Esophagus (tissue), 2 donors: ENCODE data around the gene DNASE1L1. TPM values are rescaled to one million over a fixed set of nuclear protein-coding genes. Genes with fewer than 3 reads are reported as not detected.
"Not testable (repeated sequence)": the region's sequence is repeated elsewhere in the genome, so short reads cannot be mapped to it uniquely, and the experiment has no call there.

Experiments used
- H3K27ac ChIP-seq, 2 donors: one replicate each; pipeline ENCODE4 v1.5.1; 2013; ENCODE audit warnings: low read depth in 2 of 2, mild to moderate bottlenecking in 2 of 2, inconsistent platforms in 1 of 2, low read length in 1 of 2, moderate library complexity in 1 of 2
- H3K27me3 ChIP-seq, 2 donors: one replicate each; pipeline ENCODE4 v1.6.1; 2013; ENCODE audit warnings: low read length in 2 of 2, control low read depth in 1 of 2, mild to moderate bottlenecking in 1 of 2; ENCODE audit not compliant: insufficient read depth in 2 of 2, control insufficient read depth in 1 of 2
- H3K36me3 ChIP-seq, 2 donors: one replicate each; pipeline ENCODE4 v1.6.1; 2013; ENCODE audit warnings: low read length in 1 of 2; ENCODE audit not compliant: control insufficient read depth in 2 of 2, insufficient read depth in 2 of 2
- H3K4me1 ChIP-seq, 2 donors: one replicate each; pipeline ENCODE4 v1.6.1; 2013; ENCODE audit warnings: low read length in 1 of 2; ENCODE audit not compliant: control insufficient read depth in 2 of 2, insufficient read depth in 2 of 2
- H3K4me3 ChIP-seq, 2 donors: one replicate each; pipeline ENCODE4 v1.5.1; 2013; ENCODE audit warnings: low read length in 2 of 2, mild to moderate bottlenecking in 2 of 2, low read depth in 1 of 2, moderate library complexity in 1 of 2
- H3K9me3 ChIP-seq, 2 donors: one replicate each; pipeline ENCODE4 v1.6.1; 2013; ENCODE audit warnings: mild to moderate bottlenecking in 2 of 2, low read depth in 1 of 2, low read length in 1 of 2, moderate library complexity in 1 of 2; ENCODE audit not compliant: control insufficient read depth in 2 of 2, insufficient read depth in 1 of 2
- WGBS, 2 donors: extraction: QIAGEN DNeasy Blood & Tissue Kit; methylation state at CpG; one replicate each; pipeline ENCODE4 v1.1.7; 2013; 5-methylcytosine and 5-hydroxymethylcytosine counted together
- polyA plus RNA-seq, 2 donors: library from polyadenylated mRNA; stranded (reverse); fragments of 200-250 nt; gene quantifications; one replicate each; pipeline ENCODE4 v1.2.3, GENCODE V29; 2013
- donor health status: healthy with polysubstance abuse.
- donor health status: Bipolar disorder and iron deficiency.

DNASE1L1 gene
- polyA plus RNA-seq, 2 donors = 20.1 to 20.3 TPM

DNA sequence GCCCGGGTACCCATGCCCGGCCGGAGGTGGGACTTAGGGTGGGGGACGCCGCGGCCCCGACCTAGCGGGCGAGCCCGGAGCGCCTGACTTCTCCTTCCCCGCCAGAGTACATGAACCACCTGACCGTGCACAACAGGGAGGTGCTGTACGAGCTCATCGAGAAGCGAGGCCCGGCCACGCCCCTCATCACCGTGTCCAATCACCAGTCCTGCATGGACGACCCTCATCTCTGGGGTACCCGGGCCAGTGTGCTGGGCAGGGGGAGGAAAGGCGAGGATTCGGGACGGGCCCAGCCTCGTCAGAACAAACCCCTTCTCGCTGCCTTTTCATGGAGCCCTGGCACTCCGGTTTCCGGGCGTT, 2.9 kb upstream of the DNASE1L1 start:
- peaks cover 0 to 11% of the 10 kb centered on the region in 2 donors for H3K4me1 ChIP-seq
- H3K27ac ChIP-seq = peak overlapping the region; percentile 90 to 97
- no peaks in the 10 kb centered on the region for H3K27me3 ChIP-seq
- whole genome bisulfite sequencing, 2 donors = 0 to 35% methylated on average over 21 to 29 of the region's 29 CpGs
- peak overlapping the region; percentile 45 to 88 for H3K4me3 ChIP-seq
- H3K36me3 ChIP-seq = peaks cover 0 to 3% of the 10 kb centered on the region in 2 donors
- H3K9me3 ChIP-seq = no peaks in the 10 kb centered on the region

DNA sequence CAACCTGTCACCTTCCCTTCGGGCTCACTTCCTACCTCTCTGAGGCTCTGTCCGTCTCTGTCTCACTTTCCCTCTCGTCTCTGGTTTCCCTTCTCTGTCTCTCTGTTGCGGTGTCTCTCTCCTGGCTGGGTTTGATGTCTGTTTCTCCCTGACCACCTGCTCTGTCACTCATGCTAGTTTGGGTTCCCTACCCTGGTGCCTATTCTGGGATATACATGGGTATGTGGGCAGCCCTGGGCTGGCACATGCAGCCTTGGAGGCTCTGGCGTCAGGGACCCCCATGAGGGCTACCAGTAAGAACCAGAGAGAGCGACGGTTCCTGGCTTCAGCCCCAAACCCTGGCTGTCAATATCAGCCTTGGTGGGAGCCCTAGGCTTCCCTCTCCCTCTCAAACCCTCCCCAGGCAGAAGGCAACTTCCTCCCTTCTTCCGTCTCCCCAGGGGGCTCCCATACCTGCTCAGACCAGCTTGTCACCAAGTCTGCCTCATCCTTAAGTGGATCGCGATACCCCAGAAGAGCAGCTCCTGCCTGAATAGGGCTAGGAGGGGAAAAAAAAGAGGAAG, 314 bp downstream of the DNASE1L1 start:
- Histone ChIP-seq H3K27me3 (no peaks in the 10 kb centered on the region), H3K9me3 (no peaks in the 10 kb centered on the region), H3K4me3 (peak overlapping the region in 1 of 2 donors; percentile 45), H3K36me3 (peaks cover 0 to 3% of the 10 kb centered on the region in 2 donors), H3K4me1 (peaks cover 0 to 11% of the 10 kb centered on the region in 2 donors), H3K27ac (peak overlapping the region; percentile 45 to 88)
- 37 to 48% methylated on average over 10 of the region's 10 CpGs for WGBS, 2 donors

DNA sequence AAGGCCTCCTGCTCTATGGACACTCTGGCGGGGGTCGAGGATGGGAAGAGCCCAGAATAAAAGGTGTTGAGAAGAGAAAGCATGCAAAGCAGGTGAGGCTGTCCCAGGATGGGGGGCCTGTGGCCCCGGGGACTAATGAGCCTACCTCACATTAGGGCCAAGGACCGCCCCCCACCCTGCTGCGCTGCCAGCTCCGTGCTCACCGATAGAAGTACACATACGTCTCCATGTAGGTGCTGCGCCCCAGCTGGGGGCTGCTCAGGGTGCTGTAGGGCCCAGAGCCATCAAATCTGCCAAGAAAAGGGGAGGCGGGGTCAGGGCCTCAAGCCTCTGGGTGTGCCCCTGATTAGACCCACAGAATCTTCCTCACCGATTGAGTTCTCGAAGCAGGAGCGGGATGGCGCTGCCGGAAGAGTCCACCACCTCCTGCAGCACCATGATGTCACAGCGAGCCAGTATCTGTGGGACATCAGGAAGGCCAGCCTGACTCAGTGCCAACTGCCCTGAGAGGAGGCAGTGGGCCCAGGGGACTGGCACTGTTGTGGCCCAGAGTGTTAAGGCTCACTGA, 4.3 kb downstream of the DNASE1L1 start:
- 93 to 94% methylated on average over 16 of the region's 16 CpGs for WGBS, 2 donors
- H3K4me1 ChIP-seq = peaks cover 4 to 11% of the 10 kb centered on the region in 2 donors
- H3K36me3 ChIP-seq = peaks cover 0 to 14% of the 10 kb centered on the region in 2 donors
- no peaks in the 10 kb centered on the region for H3K9me3 ChIP-seq
- no peaks in the 10 kb centered on the region for H3K27me3 ChIP-seq
- no peak overlapping the region for H3K4me3 ChIP-seq
- no peak overlapping the region for H3K27ac ChIP-seq

DNA sequence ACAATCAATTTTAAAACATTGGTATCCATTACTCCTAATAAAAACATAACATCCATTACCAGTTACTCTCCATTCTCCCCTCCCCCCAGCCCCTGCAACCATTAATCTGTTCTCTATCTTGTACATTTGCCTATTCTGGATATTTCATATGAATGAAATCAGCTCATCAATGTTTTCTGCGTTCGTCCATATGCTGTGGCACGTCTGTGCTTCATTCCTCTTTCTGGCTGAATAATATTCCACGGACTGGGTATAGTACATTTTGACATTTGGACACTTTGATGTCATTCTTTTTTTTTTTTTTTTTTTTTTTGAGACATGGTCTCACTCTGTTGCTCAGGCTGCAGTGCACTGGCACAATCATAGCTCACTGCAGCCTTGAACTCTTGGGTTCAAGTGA, 5.2 kb downstream of the DNASE1L1 start:
- Histone ChIP-seq H3K4me3 (no peak overlapping the region), H3K4me1 (peaks cover 4 to 11% of the 10 kb centered on the region in 2 donors), H3K36me3 (peaks cover 0 to 15% of the 10 kb centered on the region in 2 donors), H3K9me3 (peaks cover 0 to 3% of the 10 kb centered on the region in 2 donors), H3K27me3 (no peaks in the 10 kb centered on the region), H3K27ac (no peak overlapping the region)
- WGBS, 2 donors = 87 to 91% methylated on average over 4 of the region's 4 CpGs

DNA sequence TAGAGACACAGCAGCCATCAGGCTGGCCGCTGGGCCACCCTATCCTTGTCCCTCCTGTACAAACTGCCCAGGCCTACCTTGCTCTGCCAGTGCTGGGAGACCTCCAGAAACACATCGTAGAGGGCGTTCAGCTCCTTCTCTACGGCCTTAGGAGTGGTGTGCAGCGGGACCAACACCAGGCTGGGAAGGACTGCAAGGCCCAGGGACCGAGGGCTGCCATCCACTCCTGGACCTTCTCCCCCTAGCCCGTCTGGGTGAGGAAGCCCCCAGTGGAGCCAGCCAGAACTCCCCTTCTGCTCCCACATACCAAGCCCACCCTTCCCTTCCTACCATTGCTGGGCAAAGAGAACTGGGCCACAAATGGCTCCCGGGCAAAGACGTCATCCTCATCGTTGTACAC, 5.9 kb downstream of the DNASE1L1 start:
- H3K4me3 ChIP-seq = no peak overlapping the region
- peaks cover 0 to 15% of the 10 kb centered on the region in 2 donors for H3K36me3 ChIP-seq
- peaks cover 4 to 7% of the 10 kb centered on the region in 2 donors for H3K4me1 ChIP-seq
- H3K9me3 ChIP-seq = peaks cover 0 to 3% of the 10 kb centered on the region in 2 donors
- H3K27me3 ChIP-seq = no peaks in the 10 kb centered on the region
- 83 to 84% methylated on average over 9 to 10 of the region's 10 CpGs for WGBS, 2 donors
- no peak overlapping the region for H3K27ac ChIP-seq

DNA sequence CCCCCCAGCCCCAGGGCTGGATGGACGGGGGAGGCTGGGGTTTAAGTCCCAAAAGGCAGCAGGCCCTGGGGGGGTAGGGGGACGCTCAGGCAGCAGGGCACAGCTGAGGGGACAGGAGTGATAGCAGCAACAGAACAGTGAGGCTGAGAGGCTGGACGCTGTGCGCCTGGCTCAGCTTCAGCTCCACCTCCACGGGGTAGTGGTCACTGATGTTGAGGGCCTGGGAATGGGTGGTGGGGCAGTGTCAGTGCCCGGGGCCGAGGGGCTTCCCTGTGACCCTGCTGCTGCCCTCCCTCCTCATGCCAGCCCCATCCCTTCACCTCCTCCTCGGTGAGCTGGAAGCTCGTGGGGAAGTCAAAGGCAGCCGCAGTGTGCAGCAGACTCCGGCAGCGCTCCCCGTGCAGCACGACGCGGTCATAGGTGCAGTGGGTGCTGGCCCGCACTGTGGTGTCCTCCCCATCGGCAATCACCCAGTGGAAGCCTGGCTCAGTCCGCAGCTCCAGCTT, 6.4 kb downstream of the DNASE1L1 start:
- Histone ChIP-seq H3K9me3 (peaks cover 0 to 3% of the 10 kb centered on the region in 2 donors), H3K27ac (peak overlapping the region; percentile 38 to 78), H3K4me1 (peaks cover 4 to 6% of the 10 kb centered on the region in 2 donors), H3K36me3 (peaks cover 0 to 15% of the 10 kb centered on the region in 2 donors), H3K4me3 (no peak overlapping the region), H3K27me3 (no peaks in the 10 kb centered on the region)
- WGBS, 2 donors = 68 to 78% methylated on average over 19 of the region's 19 CpGs

DNA sequence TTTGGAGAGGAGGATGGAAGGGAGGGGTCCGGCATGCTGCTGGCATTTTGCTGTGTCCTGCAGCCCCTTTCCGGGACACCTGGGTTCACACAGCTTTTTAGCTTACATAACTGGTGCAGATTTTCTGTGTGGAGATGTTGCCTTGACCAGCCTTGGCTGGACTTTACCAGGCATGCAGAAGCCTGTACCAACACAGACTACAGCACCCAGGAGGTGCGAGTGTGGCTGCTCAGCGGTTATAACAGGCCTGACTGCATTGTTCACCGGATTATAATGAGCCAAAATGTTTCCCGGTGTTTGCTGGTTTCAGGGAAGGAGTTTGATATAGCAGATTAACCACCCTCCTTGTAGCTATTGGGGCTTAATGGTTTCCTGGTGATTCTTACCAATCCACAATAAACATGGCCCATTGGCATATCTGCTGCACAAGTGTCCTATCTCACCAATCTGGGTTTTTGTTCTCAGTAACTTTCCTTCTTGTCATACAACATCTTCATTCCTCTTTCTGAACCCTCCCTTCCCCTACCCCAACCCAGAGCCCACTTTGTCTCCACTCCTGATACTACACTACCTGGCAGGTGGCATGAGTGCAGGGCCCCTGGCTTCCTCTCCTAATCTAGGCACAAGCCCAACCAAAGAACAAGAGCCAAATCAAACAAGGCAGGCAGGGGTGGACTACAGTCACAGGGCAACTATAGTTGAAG, 7.0 kb downstream of the DNASE1L1 start:
- no peak overlapping the region for H3K4me3 ChIP-seq

DNA sequence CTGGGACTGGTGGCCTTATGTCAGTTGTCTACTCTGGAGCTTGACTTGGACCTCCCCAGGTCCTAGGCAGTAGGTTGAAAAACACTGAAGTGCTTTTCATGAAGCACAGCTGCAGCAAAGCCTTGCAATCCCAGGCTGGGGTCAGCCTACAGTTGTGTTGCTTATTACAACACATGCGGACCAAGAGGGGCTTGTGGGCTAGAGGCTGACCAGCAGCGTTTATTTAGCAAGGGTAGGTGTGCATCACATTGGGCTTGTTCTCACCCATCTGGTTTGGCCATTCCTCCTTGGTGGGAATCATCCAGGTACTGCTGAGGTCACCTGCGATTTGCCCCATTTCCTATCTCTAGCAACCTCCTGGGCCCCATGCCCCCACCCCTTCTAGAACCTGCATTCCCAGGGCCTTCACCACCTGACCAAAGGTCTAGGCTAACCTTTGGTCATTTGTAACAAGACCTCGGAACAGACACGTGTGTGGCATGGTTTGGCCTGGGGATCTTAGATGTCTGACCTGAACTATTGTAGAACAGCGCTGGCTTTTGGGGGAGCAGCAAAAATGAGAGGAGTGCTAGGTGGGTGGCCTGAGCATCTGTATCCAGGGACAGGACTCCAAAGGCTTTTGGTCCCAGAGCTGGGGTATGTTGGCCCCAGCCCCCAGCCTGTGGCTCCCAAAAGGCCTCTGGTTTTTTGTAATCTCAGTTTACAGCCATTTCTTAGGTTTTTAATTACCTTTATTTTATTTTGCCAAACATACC, 7.8 kb downstream of the DNASE1L1 start:
- H3K4me3 ChIP-seq = no peak overlapping the region
- H3K27ac ChIP-seq = peak overlapping the region; percentile 54 to 61
- H3K36me3 ChIP-seq = peaks cover 0 to 15% of the 10 kb centered on the region in 2 donors
- peaks cover 4 to 6% of the 10 kb centered on the region in 2 donors for H3K4me1 ChIP-seq
- WGBS, 2 donors = 36 to 44% methylated on average over 6 of the region's 6 CpGs
- H3K9me3 ChIP-seq = peaks cover 0 to 3% of the 10 kb centered on the region in 2 donors
- no peaks in the 10 kb centered on the region for H3K27me3 ChIP-seq

More for the DNA sequence above, 7.0 kb downstream of the DNASE1L1 start:
- peak overlapping the region; percentile 62 to 78 for H3K27ac ChIP-seq
- peaks cover 4 to 6% of the 10 kb centered on the region in 2 donors for H3K4me1 ChIP-seq
- WGBS, 2 donors = 24 to 48% methylated on average over 6 of the region's 6 CpGs
- no peaks in the 10 kb centered on the region for H3K27me3 ChIP-seq
- peaks cover 0 to 3% of the 10 kb centered on the region in 2 donors for H3K9me3 ChIP-seq
- peaks cover 0 to 15% of the 10 kb centered on the region in 2 donors for H3K36me3 ChIP-seq

DNA sequence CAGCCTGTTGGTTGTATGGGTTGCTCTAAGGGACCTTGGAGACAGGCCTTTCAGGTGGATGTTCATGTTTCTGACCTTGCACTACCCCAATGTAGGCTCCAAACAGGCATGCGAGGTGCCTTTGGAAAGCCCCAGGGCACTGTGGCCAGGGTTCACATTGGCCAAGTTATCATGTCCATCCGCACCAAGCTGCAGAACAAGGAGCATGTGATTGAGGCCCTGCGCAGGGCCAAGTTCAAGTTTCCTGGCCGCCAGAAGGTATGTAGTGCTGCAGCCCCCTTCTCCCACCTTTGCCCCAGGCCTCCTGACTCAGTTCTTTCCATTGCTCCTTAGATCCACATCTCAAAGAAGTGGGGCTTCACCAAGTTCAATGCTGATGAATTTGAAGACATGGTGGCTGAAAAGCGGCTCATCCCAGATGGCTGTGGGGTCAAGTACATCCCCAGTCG, 8.7 kb downstream of the DNASE1L1 start:
- H3K9me3 ChIP-seq, H3K27me3 ChIP-seq, H3K4me3 ChIP-seq, H3K4me1 ChIP-seq: not testable (repeated sequence)
- Histone ChIP-seq H3K27ac (peak overlapping the region; percentile 54 to 96), H3K36me3 (peaks cover 0 to 15% of the 10 kb centered on the region in 2 donors)
- 58 to 68% methylated on average over 3 to 6 of the region's 6 CpGs for WGBS, 2 donors
